GM18526 (cell line): ENCODE measurements around the gene GTF2H1.

ENCODE experiments used
- POLR2A ChIP-seq: IDR thresholded peaks from 3 replicates; pipeline ENCODE4 v1.6.1; 2011; ENCODE audit not compliant: insufficient read length; ENCODE audit errors: extremely low read depth

The GTF2H1 gene

DNA sequence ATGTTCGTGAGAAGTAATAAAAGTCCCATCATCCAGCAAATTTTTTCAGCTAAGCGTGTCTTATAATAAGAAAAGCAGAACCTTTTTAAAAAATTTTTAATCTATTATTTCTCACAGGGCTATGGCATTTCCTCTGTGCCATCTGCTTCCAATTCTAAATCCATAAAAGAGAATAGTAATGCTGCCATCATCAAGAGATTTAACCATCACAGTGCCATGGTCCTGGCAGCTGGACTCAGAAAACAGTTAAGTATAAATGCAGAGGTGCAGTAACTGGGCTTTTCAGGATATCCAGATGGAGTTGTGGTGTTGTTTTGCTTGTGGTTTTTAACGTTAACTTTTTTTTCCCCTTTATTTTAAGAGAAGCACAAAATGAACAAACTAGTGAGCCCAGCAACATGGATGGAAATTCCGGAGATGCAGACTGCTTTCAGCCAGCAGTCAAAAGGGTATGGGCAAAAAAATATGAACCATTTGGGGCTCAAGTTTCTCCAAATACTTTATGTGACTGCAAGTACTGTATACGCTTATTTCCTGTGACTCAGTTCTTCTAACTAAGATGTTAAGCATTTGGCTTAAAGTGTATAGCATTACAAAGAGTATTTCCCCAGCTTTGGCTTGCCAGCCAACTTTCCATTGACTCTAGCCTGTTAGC is 25.2 kb downstream of the GTF2H1 start:
- TF ChIP-seq POLR2A: no peak

DNA sequence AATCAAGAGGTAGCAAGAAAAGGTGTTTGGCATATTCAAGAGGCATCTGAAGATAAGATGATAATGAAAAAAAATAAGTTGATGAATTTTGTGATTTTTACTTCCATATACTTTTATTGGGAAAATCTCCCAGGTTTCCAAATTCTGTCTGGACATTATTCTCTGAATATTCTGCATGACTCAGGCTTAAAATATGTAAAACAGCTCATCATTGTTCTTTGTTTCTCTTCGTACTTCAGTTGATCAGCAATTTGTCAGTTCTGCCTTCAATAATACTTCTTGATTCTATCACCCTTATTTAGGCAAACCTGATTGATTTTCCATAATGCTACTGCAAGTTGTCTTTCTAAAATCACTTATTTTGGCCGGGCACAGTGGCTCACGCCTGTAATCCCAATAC is 30.2 kb downstream of the GTF2H1 start:
- no peak for TF ChIP-seq POLR2A

DNA sequence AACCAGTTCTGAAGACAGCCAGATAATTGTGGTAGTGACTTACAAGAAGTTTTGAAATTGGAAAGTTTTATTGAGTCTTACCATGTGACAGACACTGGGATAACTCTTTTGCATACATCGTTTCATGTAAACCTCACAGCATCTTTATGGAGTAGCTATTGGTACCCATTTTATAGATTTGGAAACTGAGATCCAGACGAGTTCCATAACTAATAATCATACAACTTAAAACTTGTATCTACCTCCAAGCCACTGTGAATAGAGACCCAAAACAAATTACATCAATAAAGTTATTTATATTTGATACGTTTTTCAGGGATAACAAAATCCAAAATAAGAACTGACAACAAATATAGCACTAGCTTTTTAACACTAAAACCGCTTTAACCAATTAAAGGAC is 36.3 kb downstream of the GTF2H1 start:
- no peak for TF ChIP-seq POLR2A

DNA sequence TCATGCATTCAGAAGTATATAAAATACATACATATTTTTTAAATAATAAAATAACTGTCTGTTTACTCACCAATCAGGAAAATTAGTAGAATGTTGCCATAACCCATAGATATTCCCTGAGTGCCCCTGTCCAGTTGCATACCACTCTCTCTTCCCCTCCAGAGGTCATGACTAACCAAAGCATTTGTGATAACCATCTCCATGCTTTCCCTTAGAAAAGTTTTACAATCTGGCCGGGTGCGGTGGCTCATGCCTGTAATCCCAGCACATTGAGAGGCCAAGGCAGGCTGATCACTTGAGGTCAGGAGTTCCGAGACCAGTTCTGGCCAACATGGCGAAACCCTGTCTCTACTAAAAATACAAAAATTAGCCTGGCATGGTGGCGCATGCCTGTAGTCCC is 38.8 kb downstream of the GTF2H1 start:
- TF ChIP-seq POLR2A: no peak

DNA sequence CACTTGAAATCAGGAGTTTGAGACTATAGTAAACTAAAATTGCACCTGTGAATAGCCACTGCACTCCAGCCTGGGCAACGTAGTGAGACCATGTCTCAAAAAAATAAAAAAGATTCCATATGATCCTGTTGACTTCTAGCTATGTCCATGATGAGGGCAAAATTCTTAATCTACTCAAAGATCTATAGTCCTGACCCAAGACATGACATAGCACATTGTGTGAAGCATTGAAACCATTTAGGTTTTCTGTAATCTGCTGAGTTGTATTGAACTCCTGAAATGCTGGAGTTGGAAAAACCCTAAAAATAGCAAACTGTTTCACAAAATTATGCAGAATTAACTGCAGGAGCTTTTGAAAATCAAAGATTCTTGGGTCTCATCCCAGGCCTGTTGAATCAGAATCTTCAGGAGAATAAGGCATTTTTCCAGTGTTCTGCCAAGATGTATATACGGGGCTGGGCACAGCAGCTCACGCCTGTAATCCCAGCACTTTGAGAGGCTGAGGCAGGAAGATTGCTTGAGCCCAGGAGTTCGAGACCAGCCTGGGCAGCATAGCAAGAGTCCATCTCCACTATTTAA is 42.2 kb downstream of the GTF2H1 start:
- no peak for TF ChIP-seq POLR2A

DNA sequence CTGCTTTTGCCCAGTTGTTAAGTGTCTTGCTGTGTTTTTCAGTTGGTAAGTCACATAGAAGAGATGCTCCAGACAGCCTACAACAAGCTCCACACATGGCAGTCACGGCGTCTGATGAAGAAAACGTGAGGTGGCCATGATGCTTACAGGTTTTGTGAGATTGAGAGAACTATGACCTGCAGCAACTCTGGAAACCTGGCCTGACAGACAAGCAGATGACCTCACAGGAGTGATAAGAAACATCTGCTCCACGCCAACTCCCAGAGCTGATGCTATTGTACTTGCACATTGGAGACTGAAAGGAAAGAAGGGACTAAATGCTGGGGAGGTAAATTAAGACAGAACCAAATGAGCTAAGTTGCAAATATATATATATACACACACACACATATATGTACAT is 43.4 kb downstream of the GTF2H1 start:
- no peak for TF ChIP-seq POLR2A

DNA sequence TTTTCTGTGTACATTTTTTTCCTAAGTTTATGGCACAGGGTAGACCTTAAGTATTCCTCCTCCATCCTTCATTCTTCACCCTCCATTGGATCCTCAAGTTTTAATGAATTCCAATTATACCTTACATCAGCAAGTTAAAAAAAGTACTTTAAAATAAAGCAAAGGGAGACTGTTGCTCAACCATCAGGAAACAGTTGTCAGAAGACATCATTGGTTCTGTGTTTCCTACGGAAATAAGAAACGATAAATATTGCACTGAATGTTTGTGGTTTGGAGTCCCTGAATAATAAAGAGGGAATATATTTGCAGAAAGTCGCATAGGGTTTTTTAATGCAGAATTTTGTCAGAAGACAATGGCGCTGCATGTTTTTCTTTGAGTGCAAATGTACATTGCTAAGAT is 43.9 kb downstream of the GTF2H1 start:
- TF ChIP-seq POLR2A: no peak

DNA sequence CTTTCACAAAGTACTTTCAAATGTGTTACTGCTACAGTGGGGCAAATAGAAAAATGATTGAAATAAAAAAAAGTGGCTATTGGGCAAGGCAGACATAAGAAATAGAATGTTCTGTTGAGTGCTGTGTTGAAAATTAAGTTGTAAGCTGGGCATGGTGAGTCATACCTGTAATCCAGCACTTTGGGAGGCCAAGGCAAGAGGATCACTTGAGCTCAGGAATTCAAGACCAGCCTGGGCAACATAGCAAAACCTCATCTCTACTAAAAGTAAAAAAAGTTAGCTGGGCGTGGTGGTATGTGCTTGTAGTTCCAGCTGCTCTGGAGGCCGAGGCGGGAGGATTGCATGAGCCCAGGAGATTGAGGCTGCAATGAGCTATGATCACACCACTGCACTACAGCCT is 45.1 kb downstream of the GTF2H1 start:
- no peak for TF ChIP-seq POLR2A

DNA sequence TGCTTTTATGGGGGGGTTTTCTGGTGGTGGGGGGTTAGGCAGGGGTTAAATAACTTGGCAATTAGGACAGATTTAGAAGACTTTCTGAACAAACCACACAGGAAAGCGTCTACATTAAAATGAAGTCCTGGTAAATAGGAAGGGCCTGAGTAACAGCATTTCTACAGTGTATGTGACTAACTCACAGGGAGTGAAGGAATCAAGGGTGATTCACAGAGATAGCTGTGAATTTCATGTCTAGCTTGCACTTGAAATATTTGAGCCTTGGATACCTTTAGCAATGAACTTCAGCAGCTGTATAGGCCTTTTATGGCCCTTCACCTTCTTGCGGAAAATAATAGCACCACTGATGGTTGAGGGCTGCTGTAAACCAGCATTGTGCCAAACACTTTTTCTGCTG is 45.9 kb downstream of the GTF2H1 start:
- no peak for TF ChIP-seq POLR2A

DNA sequence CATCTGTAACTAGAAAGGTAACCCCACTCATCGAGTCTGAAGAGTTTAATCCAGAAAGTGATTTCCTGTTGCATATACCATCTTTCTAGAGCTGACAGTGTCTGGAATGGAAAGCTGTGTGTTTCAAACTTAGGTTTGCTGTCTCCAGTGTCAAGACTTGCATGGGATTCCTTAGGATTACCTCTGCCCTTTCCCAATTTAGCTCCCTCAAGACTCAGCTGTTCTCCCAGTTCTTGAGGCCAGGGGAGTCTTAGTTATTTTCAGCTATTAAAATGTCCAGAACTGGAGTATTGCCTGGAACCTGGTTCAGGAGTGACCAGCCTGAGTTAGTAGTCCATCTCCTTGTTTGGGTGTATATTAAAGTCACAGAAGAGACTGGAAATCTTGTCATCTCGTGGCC is 47.0 kb downstream of the GTF2H1 start:
- no peak for TF ChIP-seq POLR2A

DNA sequence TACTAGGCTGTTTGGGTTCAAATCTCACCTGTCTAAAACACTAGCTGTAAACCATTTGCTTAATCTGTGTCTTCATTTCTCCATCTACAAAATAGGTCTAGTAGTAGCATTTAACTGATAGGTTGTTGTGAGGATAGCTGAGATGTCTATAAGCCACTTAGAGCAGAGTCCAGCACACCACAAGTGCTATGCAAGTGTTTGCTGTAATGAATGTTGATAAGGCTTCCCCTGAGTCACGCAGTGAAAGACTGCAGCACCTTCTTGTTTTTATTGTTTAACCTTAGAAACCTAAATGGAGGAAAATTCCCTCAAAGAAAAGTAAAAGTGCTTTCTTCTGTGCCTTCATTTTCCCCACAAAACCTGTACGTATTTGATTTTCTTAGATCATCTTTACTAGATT is 48.9 kb downstream of the GTF2H1 start:
- TF ChIP-seq POLR2A: no peak

DNA sequence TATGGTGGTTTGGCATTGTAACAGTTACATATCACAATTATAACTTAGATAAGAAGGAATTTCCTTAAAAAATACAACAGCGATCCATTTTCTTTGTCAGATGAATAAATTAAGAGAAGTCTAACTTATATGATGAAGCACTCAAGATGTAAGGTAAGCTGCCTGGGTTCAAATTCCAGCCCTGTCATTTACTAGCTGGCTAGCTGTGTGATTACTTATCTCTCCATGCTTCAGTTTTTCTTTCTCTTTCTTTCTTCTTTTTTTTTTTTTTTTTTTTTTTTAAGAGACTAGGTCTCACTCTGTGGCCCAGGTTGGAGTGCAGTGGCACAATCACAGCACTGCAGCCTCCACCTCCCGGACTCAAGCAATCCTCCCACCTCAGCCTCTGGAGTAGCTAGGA is 49.8 kb downstream of the GTF2H1 start:
- TF ChIP-seq POLR2A: no peak

DNA sequence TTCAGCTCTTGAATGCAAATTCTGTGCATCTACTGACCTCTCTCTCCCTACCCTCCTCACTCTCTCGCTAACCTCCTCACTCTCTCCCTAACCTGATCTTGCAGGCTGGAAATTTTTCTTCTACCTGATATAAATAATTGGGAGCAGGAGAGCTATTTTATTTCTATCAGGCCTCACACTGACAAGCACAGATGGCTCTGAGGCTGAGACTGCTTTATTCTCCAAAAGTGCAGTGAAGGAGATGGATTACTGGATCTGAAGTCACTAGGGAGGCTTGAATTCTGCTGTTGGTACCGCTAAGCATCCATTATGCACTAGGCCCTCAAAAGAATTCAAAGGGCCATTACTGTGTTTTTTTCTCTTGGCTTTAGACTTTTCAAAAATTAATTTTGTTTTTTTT is 52.6 kb downstream of the GTF2H1 start:
- no peak for TF ChIP-seq POLR2A

DNA sequence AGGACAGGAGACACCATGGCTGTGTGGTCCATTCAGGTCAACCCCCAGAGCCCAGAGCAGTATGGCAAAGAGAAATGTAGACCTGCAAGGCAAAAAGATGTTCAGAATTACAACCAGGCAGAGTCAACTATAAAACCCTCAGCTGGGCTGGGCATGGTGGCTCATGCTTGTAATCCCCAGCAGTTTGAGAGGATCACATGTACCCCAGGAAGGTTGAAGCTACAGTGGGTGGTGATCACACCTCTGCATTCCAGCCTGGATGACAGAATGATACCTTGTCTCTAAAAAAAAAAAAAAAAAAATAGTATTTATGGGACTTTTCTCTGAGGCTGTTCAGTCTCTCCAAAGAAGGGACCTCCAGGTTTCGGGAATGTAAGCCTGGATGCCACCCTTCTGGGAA is 53.6 kb downstream of the GTF2H1 start:
- no peak for TF ChIP-seq POLR2A

DNA sequence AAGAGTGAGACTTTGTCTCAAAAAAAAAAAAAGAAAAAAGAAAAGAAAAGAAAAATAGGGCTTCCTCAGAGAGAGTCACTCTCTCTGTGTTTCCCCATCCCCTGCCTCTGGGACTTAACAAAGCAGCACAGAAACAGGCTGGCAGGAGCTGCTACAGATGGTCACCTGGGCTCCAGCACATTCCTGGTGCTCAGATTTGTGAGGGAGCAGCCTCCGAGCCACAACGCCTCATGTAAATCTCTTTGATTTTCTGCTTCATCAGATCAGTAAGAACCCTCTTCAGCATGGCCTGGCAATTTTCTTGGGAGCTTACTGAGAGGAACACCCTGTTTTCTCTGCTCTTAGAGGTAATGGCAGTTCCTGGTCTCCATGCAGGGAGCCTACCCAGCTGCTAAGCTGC is 56.8 kb downstream of the GTF2H1 start:
- no peak for TF ChIP-seq POLR2A

DNA sequence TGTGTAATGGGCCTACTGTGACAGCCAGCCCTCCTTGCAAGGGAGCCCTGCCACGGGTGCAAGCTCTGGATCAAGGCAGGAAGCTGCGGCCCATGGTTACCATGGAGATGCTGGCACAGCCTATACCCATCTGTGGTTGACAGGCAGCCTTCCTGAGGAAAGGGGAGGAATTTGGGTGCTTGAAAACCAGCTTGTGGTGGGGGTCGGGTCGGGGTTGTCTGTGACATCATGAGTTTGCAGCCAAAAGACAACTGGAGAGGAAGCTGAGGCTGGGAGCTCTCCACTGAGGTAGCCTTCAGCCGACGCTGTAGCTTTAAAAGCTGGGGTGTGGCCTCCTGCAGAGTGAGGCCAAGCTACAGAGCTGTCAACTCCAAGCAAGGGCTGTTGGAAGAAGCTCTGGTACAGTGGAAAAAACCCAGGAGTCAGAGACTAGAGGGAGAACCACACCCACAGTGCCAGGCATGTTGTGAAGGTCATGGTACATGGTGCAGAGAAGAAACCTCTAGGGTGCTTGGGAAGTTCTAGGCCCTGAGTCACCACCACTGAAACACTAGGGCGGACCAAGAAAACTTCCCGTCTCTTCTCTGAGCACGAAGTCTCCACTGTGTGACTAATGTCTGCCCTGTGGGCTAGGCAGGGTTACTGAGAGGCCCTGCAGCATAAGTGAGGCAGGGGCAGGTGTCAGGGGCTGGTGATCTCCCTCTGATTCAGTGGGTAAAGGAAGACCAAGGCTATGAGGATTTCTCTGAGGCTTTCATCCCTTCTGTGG is 61.2 kb downstream of the GTF2H1 start:
- peak; percentile 15 for TF ChIP-seq POLR2A
